Measurements from ENCODE around the gene GNPTAB.

- no peak for TF ChIP-seq JUN (IDR thresholded peaks at IDR 0.05)
- TF ChIP-seq, protein P1, sequence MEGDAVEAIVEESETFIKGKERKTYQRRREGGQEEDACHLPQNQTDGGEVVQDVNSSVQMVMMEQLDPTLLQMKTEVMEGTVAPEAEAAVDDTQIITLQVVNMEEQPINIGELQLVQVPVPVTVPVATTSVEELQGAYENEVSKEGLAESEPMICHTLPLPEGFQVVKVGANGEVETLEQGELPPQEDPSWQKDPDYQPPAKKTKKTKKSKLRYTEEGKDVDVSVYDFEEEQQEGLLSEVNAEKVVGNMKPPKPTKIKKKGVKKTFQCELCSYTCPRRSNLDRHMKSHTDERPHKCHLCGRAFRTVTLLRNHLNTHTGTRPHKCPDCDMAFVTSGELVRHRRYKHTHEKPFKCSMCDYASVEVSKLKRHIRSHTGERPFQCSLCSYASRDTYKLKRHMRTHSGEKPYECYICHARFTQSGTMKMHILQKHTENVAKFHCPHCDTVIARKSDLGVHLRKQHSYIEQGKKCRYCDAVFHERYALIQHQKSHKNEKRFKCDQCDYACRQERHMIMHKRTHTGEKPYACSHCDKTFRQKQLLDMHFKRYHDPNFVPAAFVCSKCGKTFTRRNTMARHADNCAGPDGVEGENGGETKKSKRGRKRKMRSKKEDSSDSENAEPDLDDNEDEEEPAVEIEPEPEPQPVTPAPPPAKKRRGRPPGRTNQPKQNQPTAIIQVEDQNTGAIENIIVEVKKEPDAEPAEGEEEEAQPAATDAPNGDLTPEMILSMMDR (IDR thresholded peaks at IDR 0.05): no peak
- TF ChIP-seq, protein P2, sequence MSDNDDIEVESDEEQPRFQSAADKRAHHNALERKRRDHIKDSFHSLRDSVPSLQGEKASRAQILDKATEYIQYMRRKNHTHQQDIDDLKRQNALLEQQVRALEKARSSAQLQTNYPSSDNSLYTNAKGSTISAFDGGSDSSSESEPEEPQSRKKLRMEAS (IDR thresholded peaks at IDR 0.05): no peak
- TF ChIP-seq POLR2A (IDR thresholded peaks at IDR 0.05; ENCODE audit: low read length): no peak
- TF ChIP-seq, protein P3, sequence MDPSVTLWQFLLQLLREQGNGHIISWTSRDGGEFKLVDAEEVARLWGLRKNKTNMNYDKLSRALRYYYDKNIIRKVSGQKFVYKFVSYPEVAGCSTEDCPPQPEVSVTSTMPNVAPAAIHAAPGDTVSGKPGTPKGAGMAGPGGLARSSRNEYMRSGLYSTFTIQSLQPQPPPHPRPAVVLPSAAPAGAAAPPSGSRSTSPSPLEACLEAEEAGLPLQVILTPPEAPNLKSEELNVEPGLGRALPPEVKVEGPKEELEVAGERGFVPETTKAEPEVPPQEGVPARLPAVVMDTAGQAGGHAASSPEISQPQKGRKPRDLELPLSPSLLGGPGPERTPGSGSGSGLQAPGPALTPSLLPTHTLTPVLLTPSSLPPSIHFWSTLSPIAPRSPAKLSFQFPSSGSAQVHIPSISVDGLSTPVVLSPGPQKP (IDR thresholded peaks at IDR 0.05; ENCODE audit: low read depth, low read length): no peak
- TF ChIP-seq, protein P4, sequence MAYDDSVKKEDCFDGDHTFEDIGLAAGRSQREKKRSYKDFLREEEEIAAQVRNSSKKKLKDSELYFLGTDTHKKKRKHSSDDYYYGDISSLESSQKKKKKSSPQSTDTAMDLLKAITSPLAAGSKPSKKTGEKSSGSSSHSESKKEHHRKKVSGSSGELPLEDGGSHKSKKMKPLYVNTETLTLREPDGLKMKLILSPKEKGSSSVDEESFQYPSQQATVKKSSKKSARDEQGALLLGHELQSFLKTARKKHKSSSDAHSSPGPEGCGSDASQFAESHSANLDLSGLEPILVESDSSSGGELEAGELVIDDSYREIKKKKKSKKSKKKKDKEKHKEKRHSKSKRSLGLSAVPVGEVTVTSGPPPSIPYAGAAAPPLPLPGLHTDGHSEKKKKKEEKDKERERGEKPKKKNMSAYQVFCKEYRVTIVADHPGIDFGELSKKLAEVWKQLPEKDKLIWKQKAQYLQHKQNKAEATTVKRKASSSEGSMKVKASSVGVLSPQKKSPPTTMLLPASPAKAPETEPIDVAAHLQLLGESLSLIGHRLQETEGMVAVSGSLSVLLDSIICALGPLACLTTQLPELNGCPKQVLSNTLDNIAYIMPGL (CRISPR knock-in tag; IDR thresholded peaks at IDR 0.05; ENCODE audit: borderline replicate concordance): no peak
Observed at GRCh38 chr12:101706403-101706802, 124.4 kb downstream of the GNPTAB start.

Data from A549 (cell line).